Neutrophil (primary cell): ENCODE results near the gene KIAA2012.
"Not testable (repeated sequence)": the region's sequence is repeated elsewhere in the genome, so short reads cannot be mapped to it uniquely, and the experiment has no call there.

Source experiments
- H3K27ac ChIP-seq: fragments of 200-600 bp; sonication (generic); 2 replicates; pipeline ENCODE4 v1.5.1; 2016; ENCODE audit warnings: mild to moderate bottlenecking, moderate library complexity
- H3K27me3 ChIP-seq: fragments of 200-600 bp; sonication (generic); 2 replicates; pipeline ENCODE4 v1.6.0; 2016; ENCODE audit warnings: mild to moderate bottlenecking
- H3K36me3 ChIP-seq: fragments of 200-600 bp; sonication (generic); 2 replicates; pipeline ENCODE4 v1.5.1; 2017
- H3K4me1 ChIP-seq, 2 experiments: fragments of 200-600 bp in 1 of 2; sonication (generic) in 1 of 2; 1 replicate in 1 of 2; 2 replicates in 1 of 2; pipeline versions ENCODE4 v1.5.1 to v1.6.1; 2013 to 2016; ENCODE audit warnings: low read depth in 1 of 2, low read length in 1 of 2, mild to moderate bottlenecking in 1 of 2, moderate library complexity in 1 of 2; ENCODE audit not compliant: control insufficient read depth in 1 of 2, insufficient read depth in 1 of 2
- H3K4me3 ChIP-seq, 2 experiments: fragments of 200-600 bp in 1 of 2; sonication (generic) in 1 of 2; 1 replicate in 1 of 2; 2 replicates in 1 of 2; pipeline ENCODE4 v1.5.1; 2013 to 2016; ENCODE audit warnings: low read depth in 1 of 2, low read length in 1 of 2, mild to moderate bottlenecking in 1 of 2, moderate library complexity in 1 of 2
- H3K9me3 ChIP-seq: fragments of 200-600 bp; sonication (generic); 2 replicates; pipeline ENCODE4 v1.5.1; 2016
- CTCF ChIP-seq: fragments of 200-600 bp; sonication (generic); IDR thresholded peaks from 2 replicates; pipeline ENCODE4 v1.5.1; 2016; ENCODE audit warnings: antibody characterized with exemption

Gene KIAA2012

GRCh38 chr2:202129841-202130240, 56.8 kb downstream of the KIAA2012 start:
- Histone ChIP-seq H3K36me3 (no peaks in the 10 kb centered on the region), H3K27me3 (no peaks in the 10 kb centered on the region), H3K27ac (no peak overlapping the region), H3K4me3 (no peak overlapping the region), H3K9me3 (no peaks in the 10 kb centered on the region), H3K4me1 (no peaks in the 10 kb centered on the region)
- TF ChIP-seq CTCF = no peak

- Histone ChIP-seq H3K4me1 (no peaks in the 10 kb centered on the region), H3K4me3 (no peak overlapping the region), H3K27me3 (no peaks in the 10 kb centered on the region), H3K9me3 (no peaks in the 10 kb centered on the region), H3K36me3 (no peaks in the 10 kb centered on the region), H3K27ac (no peak overlapping the region)
- no peak for TF ChIP-seq CTCF
Observed at GRCh38 chr2:202133200-202133908, 60.3 kb downstream of the KIAA2012 start.

GRCh38 chr2:202133909-202134265, 60.8 kb downstream of the KIAA2012 start:
- Histone ChIP-seq H3K36me3 (no peaks in the 10 kb centered on the region), H3K4me1 (no peaks in the 10 kb centered on the region), H3K4me3 (no peak overlapping the region), H3K9me3 (no peaks in the 10 kb centered on the region), H3K27ac (no peak overlapping the region), H3K27me3 (no peaks in the 10 kb centered on the region)
- no peak for TF ChIP-seq CTCF

GRCh38 chr2:202135091-202135874, 62.2 kb downstream of the KIAA2012 start:
- H3K27me3 ChIP-seq = no peaks in the 10 kb centered on the region
- H3K27ac ChIP-seq = no peak overlapping the region
- no peak for TF ChIP-seq CTCF
- no peaks in the 10 kb centered on the region for H3K9me3 ChIP-seq
- H3K36me3 ChIP-seq = no peaks in the 10 kb centered on the region
- no peak overlapping the region for H3K4me3 ChIP-seq
- H3K4me1 ChIP-seq = no peaks in the 10 kb centered on the region

- not testable (repeated sequence) for H3K27ac ChIP-seq, H3K9me3 ChIP-seq, H3K4me3 ChIP-seq, H3K36me3 ChIP-seq, H3K27me3 ChIP-seq, H3K4me1 ChIP-seq
Observed at GRCh38 chr2:202136039-202136438, 63.0 kb downstream of the KIAA2012 start.

- no peaks in the 10 kb centered on the region for H3K9me3 ChIP-seq
- TF ChIP-seq CTCF = no peak
- H3K36me3 ChIP-seq = no peaks in the 10 kb centered on the region
- H3K4me1 ChIP-seq = no peaks in the 10 kb centered on the region
- no peak overlapping the region for H3K27ac ChIP-seq
- H3K4me3 ChIP-seq = no peak overlapping the region
- no peaks in the 10 kb centered on the region for H3K27me3 ChIP-seq
Observed at GRCh38 chr2:202136526-202136925, 63.5 kb downstream of the KIAA2012 start.
